Uterine smooth muscle cell (primary cell): ENCODE data around the gene ATP6V1G3. TPM values are rescaled to one million over a fixed set of nuclear protein-coding genes. Genes with fewer than 3 reads are reported as not detected.

Experiments used
- total RNA-seq: library from RNA; depleted of rRNA; stranded (reverse); fragments of >200 nt; gene quantifications from 2 replicates; pipeline ENCODE4 v1.2.3, GENCODE V29; 2014

The ATP6V1G3 gene, protein sequence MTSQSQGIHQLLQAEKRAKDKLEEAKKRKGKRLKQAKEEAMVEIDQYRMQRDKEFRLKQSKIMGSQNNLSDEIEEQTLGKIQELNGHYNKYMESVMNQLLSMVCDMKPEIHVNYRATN
- not detected in 2 replicates for total RNA-seq

DNA sequence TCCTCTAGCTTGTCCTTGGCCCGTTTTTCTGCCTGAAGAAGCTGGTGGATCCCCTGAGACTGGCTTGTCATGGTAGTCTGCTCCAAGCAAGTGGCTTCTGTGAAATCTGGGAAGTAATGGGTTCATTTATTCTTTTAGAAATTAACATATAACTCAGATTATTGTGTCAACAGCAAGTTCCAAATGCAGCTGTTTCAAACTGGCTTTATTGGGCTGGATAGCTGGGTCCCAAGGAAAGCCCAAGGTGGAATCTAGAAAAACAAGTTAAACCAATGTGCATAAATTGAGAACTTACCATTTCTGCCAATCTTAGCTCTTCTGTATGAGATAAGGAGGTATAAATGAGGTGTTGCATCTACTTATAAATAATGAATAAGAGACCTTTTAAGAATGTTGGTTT is at the start of gene ATP6V1G3:
ATP6V1G3 (minus strand) TSS at position 101 of the 400 bp plus-strand sequence; CDS start at position 71, 30 bp downstream.

Other genes with a start within 250 kb of the ATP6V1G3 start
- under 0.01 TPM in 1 of 2 replicates, not detected in the other for gene PTPRC, start 98.4 kb upstream of the ATP6V1G3 start, total RNA-seq